Panc1 (cell line): Measurements from ENCODE around the gene RANBP17. TPM values are rescaled to one million over a fixed set of nuclear protein-coding genes. Genes with fewer than 3 reads are reported as not detected.

Experiments
- ATAC-seq: fragments of 200-7000 bp; cut with Tn5 transposase; 2 replicates; pipeline ENCODE4 v1.9.1; 2020; ENCODE audit warnings: mild to moderate bottlenecking, moderate library complexity
- BruUV-seq: library from RNA; stranded (reverse); fragments of 400-500 nt; replicated peaks from 2 replicates; lab custom pipeline; 2021; lab: Mats Ljungman, UMichigan
- CTCF ChIA-PET: fragments of 300-600 bp; sonication (Branson Sonifier 250); formaldehyde crosslinking; loops from one replicate; lab custom pipeline; 2022; ENCODE audit warnings: antibody characterized with exemption; lab: Charles Lee
- POLR2A ChIA-PET: fragments of 300-600 bp; sonication (Branson Sonifier 250); formaldehyde crosslinking; loops from one replicate; lab custom pipeline; 2022; ENCODE audit warnings: antibody characterized with exemption; lab: Charles Lee
- DNase-seq: peaks from one replicate; pipeline ENCODE4 v3.0.0-alpha.2; 2010; ENCODE audit warnings: low read depth, low spot score
- H3K27ac ChIP-seq: 2 replicates; pipeline ENCODE4 v1.5.1; 2011; ENCODE audit warnings: mild to moderate bottlenecking, low read length, inconsistent platforms
- H3K27me3 ChIP-seq: fragments of 200-500 bp; sonication (Bioruptor generic); 2 replicates; pipeline ENCODE4 v1.6.0; 2014; ENCODE audit warnings: low read length, inconsistent platforms; ENCODE audit not compliant: control insufficient read depth, insufficient read depth
- H3K36me3 ChIP-seq: fragments of 200-500 bp; sonication (Bioruptor generic); 2 replicates; pipeline ENCODE4 v1.5.1; 2014; ENCODE audit warnings: inconsistent platforms, mild to moderate bottlenecking, low read length, moderate library complexity; ENCODE audit not compliant: control insufficient read depth, insufficient read depth
- H3K4me1 ChIP-seq: 2 replicates; pipeline ENCODE4 v1.5.1; 2011; ENCODE audit warnings: inconsistent platforms, mild to moderate bottlenecking, low read length, moderate library complexity; ENCODE audit not compliant: control insufficient read depth, insufficient read depth
- H3K4me3 ChIP-seq, 2 experiments: 2 replicates each; pipeline ENCODE4 v1.5.1; 2011 to 2012; ENCODE audit warnings: low read depth in 2 of 2, low read length in 2 of 2, mild to moderate bottlenecking in 2 of 2, inconsistent platforms in 1 of 2, moderate library complexity in 1 of 2
- H3K9me3 ChIP-seq: fragments of 200-500 bp; sonication (Bioruptor generic); 2 replicates; pipeline ENCODE4 v1.5.1; 2014; ENCODE audit warnings: low read depth, mild to moderate bottlenecking, inconsistent platforms, low read length, moderate library complexity; ENCODE audit not compliant: control insufficient read depth, insufficient read depth
- POLR2AphosphoS5 ChIP-seq: IDR thresholded peaks from 2 replicates; pipeline ENCODE4 v1.6.1; 2012; ENCODE audit warnings: mild to moderate bottlenecking, low read depth, low read length, moderate library complexity
- SIN3A ChIP-seq: IDR thresholded peaks from 2 replicates; pipeline ENCODE4 v1.6.1; 2012; ENCODE audit warnings: low read depth, mild to moderate bottlenecking, low read length, moderate library complexity, borderline replicate concordance; ENCODE audit not compliant: insufficient read depth
- TCF7L2 ChIP-seq: IDR thresholded peaks from 2 replicates; pipeline ENCODE4 v1.6.1; 2011; ENCODE audit warnings: mild to moderate bottlenecking, low read depth, low read length, inconsistent platforms
- in situ Hi-C: cut with HindIII; loops from 2 replicates; pipeline ENCODE4 v1.10.0; 2016; ENCODE audit warnings: low sequenced_read_pairs, low pct_unique_long_range_greater_than_20kb
- intact Hi-C: fragments of 100-400 bp; cut with micrococcal nuclease; formaldehyde crosslinking; loops from one replicate; pipeline ENCODE4 v1.10.0; 2022; ENCODE audit not compliant: unreplicated experiment
- total RNA-seq: library from RNA; stranded (reverse); gene quantifications from one replicate; pipeline ENCODE4 v1.2.1, GENCODE V29; 2021; ENCODE audit not compliant: unreplicated experiment
- TF ChIP-seq, protein P1 (sequence below), 2 experiments: IDR thresholded peaks; 2 replicates each; pipeline ENCODE4 v1.6.1; 2011 to 2012; ENCODE audit warnings: low read depth in 2 of 2, control low read depth in 1 of 2, low read length in 1 of 2, mild to moderate bottlenecking in 1 of 2, moderate library complexity in 1 of 2; ENCODE audit not compliant: insufficient read depth in 1 of 2
- TF ChIP-seq, protein P2 (sequence below): fragments of 450-650 bp; IDR thresholded peaks from 2 replicates; pipeline ENCODE4 v1.5.1; 2017; ENCODE audit warnings: mild to moderate bottlenecking

The RANBP17 gene
- total RNA-seq, 1 experiment from 2014 or later: not detected

DNA sequence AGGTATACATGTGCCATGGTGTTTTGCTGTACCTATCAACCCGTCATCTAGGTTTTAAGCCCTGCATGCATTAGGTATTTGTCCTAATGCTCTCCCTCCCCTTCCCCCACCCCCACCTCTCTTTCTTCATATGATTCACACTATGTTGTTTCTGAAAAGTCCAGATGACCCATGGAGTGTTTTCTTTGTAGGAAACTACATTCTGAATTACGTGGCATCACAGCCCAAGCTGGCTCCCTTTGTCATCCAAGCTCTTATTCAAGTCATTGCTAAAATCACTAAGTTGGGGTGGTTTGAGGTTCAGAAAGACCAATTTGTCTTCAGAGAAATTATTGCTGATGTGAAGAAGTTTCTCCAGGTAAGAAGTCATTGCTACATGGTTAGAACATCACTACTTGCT lies 30.4 kb downstream of the RANBP17 start:
- Histone ChIP-seq H3K27ac (no peak overlapping the region), H3K4me1 (no peaks in the 10 kb centered on the region), H3K9me3 (no peaks in the 10 kb centered on the region), H3K27me3 (no peaks in the 10 kb centered on the region), H3K4me3 (no peak overlapping the region), H3K36me3 (no peaks in the 10 kb centered on the region)
- intact Hi-C loops (no loop called here), in situ Hi-C loops (no loop called here)
- ATAC-seq (no peak), DNase-seq (no peak)
- BruUV-seq: no TSS peak
- ChIA-PET CTCF (no interaction called here), POLR2A (no interaction called here)
- TF ChIP-seq, protein P1, sequence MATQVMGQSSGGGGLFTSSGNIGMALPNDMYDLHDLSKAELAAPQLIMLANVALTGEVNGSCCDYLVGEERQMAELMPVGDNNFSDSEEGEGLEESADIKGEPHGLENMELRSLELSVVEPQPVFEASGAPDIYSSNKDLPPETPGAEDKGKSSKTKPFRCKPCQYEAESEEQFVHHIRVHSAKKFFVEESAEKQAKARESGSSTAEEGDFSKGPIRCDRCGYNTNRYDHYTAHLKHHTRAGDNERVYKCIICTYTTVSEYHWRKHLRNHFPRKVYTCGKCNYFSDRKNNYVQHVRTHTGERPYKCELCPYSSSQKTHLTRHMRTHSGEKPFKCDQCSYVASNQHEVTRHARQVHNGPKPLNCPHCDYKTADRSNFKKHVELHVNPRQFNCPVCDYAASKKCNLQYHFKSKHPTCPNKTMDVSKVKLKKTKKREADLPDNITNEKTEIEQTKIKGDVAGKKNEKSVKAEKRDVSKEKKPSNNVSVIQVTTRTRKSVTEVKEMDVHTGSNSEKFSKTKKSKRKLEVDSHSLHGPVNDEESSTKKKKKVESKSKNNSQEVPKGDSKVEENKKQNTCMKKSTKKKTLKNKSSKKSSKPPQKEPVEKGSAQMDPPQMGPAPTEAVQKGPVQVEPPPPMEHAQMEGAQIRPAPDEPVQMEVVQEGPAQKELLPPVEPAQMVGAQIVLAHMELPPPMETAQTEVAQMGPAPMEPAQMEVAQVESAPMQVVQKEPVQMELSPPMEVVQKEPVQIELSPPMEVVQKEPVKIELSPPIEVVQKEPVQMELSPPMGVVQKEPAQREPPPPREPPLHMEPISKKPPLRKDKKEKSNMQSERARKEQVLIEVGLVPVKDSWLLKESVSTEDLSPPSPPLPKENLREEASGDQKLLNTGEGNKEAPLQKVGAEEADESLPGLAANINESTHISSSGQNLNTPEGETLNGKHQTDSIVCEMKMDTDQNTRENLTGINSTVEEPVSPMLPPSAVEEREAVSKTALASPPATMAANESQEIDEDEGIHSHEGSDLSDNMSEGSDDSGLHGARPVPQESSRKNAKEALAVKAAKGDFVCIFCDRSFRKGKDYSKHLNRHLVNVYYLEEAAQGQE (IDR thresholded peaks at IDR 0.05; ENCODE audit: insufficient read depth in 1 of 2, low read depth in 2 of 2, low read length in 1 of 2): no peak
- TF ChIP-seq, protein P2, sequence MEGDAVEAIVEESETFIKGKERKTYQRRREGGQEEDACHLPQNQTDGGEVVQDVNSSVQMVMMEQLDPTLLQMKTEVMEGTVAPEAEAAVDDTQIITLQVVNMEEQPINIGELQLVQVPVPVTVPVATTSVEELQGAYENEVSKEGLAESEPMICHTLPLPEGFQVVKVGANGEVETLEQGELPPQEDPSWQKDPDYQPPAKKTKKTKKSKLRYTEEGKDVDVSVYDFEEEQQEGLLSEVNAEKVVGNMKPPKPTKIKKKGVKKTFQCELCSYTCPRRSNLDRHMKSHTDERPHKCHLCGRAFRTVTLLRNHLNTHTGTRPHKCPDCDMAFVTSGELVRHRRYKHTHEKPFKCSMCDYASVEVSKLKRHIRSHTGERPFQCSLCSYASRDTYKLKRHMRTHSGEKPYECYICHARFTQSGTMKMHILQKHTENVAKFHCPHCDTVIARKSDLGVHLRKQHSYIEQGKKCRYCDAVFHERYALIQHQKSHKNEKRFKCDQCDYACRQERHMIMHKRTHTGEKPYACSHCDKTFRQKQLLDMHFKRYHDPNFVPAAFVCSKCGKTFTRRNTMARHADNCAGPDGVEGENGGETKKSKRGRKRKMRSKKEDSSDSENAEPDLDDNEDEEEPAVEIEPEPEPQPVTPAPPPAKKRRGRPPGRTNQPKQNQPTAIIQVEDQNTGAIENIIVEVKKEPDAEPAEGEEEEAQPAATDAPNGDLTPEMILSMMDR: no peak
- no peak for TF ChIP-seq TCF7L2
- TF ChIP-seq POLR2AphosphoS5: no peak
- TF ChIP-seq SIN3A: no peak

DNA sequence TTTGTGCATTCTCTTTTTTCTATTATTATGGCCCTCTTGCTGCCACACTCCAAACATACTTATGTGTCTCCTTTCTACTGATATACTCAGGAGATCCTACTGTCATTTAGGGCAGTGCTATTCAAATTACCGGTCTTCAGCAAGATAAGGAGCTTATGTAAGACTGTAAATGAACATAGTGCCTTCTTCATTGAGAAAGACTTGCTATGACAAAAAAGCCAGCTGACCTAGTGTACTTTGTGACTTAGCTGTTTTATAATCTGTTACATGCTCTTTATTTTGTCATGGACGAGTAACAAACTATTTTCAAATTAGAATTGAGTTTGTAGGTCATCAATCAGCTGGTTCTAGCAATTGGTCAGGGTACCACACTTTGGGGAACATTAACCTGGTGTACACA lies 32.8 kb downstream of the RANBP17 start:
- in situ Hi-C loops: no loop called here
- no TSS peak for BruUV-seq
- Histone ChIP-seq H3K9me3 (no peaks in the 10 kb centered on the region), H3K27ac (no peak overlapping the region), H3K27me3 (no peaks in the 10 kb centered on the region), H3K4me3 (no peak overlapping the region), H3K4me1 (no peaks in the 10 kb centered on the region), H3K36me3 (no peaks in the 10 kb centered on the region)
- CTCF ChIA-PET: no interaction called here
- TF ChIP-seq, protein P1 (IDR thresholded peaks at IDR 0.05; ENCODE audit: insufficient read depth in 1 of 2, low read depth in 2 of 2, low read length in 1 of 2): no peak
- DNase-seq: no peak
- intact Hi-C loops: no loop called here
- POLR2A ChIA-PET: no interaction called here
- ATAC-seq: no peak
